Measurements from ENCODE around the gene RMRP.

DNA sequence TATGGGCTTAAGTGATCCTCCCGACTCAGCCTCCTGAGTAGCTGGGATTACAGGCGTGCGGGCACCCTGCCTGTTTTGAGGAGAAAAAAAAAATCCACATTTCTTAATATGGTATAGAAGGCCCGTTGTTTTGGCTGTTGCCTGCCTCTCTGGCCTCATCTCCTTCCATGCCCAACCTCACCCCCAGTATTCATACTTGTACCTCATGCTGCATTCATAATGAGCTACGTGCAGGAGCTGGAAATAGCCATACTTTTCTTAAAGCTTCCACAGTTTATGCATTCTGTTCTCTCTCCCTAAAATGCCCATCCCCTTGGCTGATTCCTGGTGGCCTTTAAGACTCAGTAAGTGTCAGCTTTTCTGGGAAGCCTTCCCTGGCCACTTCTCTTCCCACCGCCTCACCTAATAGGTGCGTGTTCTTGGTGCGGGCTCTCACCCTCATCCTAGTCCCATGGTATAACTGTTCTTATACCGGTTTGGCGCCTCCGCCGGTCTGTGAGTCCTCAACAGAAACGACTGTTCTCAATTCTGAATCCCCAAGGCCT, 34.0 kb upstream of the RMRP start:
- TF ChIP-seq CTCF (IDR thresholded peaks at IDR 0.05 in 4 of 5, conservative IDR thresholded peaks at IDR 0.05 in 1 of 5) (no peak), POLR2A (IDR thresholded peaks at IDR 0.05) (no peak)
